Peyer's patch (tissue), 4 donors: Measurements from ENCODE around the gene RAB39B. TPM values are rescaled to one million over a fixed set of nuclear protein-coding genes. Genes with fewer than 3 reads are reported as not detected.

Source experiments
- DNase-seq, 3 donors: peaks; one replicate each; pipeline ENCODE4 v3.0.0-alpha.2; 2017 to 2019
- H3K27ac ChIP-seq, 4 donors: fragments of 200-600 bp; sonication (generic); one replicate each; pipeline ENCODE4 v1.5.1; 2016 to 2019
- H3K27me3 ChIP-seq, 2 donors: fragments of 200-600 bp; sonication (generic); one replicate each; pipeline ENCODE4 v1.5.1; 2019
- H3K36me3 ChIP-seq, 3 donors: fragments of 200-600 bp; sonication (generic); one replicate each; pipeline ENCODE4 v1.5.1; 2016 to 2019
- H3K4me1 ChIP-seq, 4 donors: fragments of 200-600 bp; sonication (generic); one replicate each; pipeline ENCODE4 v1.5.1; 2016 to 2019
- H3K4me3 ChIP-seq, 4 donors: fragments of 200-600 bp; sonication (generic); 1 replicate in 3 of 4; 2 replicates in 1 of 4; pipeline ENCODE4 v1.5.1; 2016 to 2019; ENCODE audit warnings: mild to moderate bottlenecking in 1 of 4
- H3K9me3 ChIP-seq, 4 donors: fragments of 200-600 bp; sonication (generic); one replicate each; pipeline ENCODE4 v1.5.1; 2016 to 2019; ENCODE audit warnings: mild to moderate bottlenecking in 1 of 4
- CTCF ChIP-seq, 6 experiments: fragments of 450-650 bp in 4 of 6; fragments of 200-600 bp in 2 of 6; sonication (generic) in 1 of 6; IDR thresholded peaks; one replicate each; pipeline ENCODE4 v1.5.1; 2017 to 2019; ENCODE audit warnings: antibody characterized with exemption in 6 of 6, mild to moderate bottlenecking in 3 of 6, moderate library complexity in 1 of 6
- POLR2A ChIP-seq, 2 donors: fragments of 450-650 bp; IDR thresholded peaks; one replicate each; pipeline ENCODE4 v1.5.1; 2017; ENCODE audit warnings: antibody characterized with exemption in 2 of 2, mild to moderate bottlenecking in 2 of 2, moderate library complexity in 2 of 2
- small RNA-seq, 2 donors: library from RNA; depleted of rRNA; stranded (forward); fragments of <200 nt; gene quantifications; one replicate each; pipeline ENCODE3, GENCODE V24; 2016
- total RNA-seq, 4 donors: library from RNA; depleted of rRNA; stranded (reverse); fragments of >200 nt; gene quantifications; one replicate each; pipeline ENCODE4 v1.1.0, GENCODE V29; 2016

The RAB39B gene
- total RNA-seq, 4 donors from 2014 or later: 0.35 to 3.3 (median 0.80) TPM; not detected in 1

DNA sequence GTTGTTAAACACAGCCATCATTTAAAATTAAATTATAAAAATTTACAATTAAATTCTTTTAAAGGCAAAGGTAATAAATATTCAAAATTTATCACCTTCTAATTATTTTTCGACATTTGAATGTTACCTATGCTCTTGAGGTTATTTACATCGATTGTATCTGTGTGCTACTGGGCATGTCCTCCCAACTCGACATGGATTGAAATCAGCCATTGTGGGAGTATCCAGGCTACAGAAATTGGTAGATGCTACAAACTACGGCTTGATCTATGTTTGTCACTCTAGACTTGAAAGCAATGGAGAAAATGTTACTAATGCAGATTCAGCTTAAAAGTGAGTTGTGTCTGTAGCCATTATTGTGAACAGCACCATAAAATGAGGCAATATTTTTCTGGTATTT is 50.6 kb downstream of the RAB39B start:
- no peaks in the 10 kb centered on the region for H3K27me3 ChIP-seq
- TF ChIP-seq CTCF (IDR thresholded peaks at IDR 0.05) (no peak), POLR2A (IDR thresholded peaks at IDR 0.05) (no peak)
- no peaks in the 10 kb centered on the region for H3K36me3 ChIP-seq
- H3K4me3 ChIP-seq: no peak overlapping the region
- H3K4me1 ChIP-seq: peaks cover 0 to 15% (median 0%) of the 10 kb centered on the region in 4 donors
- no peak for DNase-seq
- H3K27ac ChIP-seq: no peak overlapping the region
- H3K9me3 ChIP-seq: no peaks in the 10 kb centered on the region

DNA sequence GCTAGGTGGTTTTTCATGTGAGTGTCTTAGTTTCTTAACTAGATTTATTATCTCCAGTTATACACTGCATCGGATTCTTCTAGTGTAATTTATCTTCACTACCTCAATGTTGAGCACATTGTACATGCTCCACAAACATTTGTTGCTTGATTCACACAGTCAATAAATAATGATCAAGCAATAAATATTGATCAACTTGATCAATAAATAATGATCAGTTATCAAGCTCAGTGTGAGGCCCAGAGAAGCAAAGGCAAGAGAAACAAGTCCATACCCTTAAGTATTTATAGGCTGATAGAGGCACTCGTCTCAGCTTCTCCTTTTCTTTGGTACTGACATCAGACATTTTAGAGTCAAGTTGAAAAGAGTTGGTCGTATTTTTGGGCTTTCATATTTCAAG is 53.1 kb downstream of the RAB39B start:
- no peak overlapping the region for H3K27ac ChIP-seq
- no peak for TF ChIP-seq POLR2A (IDR thresholded peaks at IDR 0.05)
- TF ChIP-seq CTCF (IDR thresholded peaks at IDR 0.05): no peak
- no peaks in the 10 kb centered on the region for H3K27me3 ChIP-seq
- H3K9me3 ChIP-seq: no peaks in the 10 kb centered on the region
- no peak for DNase-seq
- no peaks in the 10 kb centered on the region for H3K4me1 ChIP-seq
- H3K4me3 ChIP-seq: no peak overlapping the region
- H3K36me3 ChIP-seq: no peaks in the 10 kb centered on the region

Small RNAs within 50 kb of the gene (small RNA-seq; reads per million reads assigned to genes)
- 0 reads per million in 2 donors for gene AC234781.4

Other genes with a start within 250 kb of the RAB39B start
- gene F8, start 241.8 kb downstream of the RAB39B start, total RNA-seq: 10 to 100 TPM in 1 of 4 donors, 1 to 10 TPM in 3; 1.5 to 19.8 (median 4.6) TPM
- 10 to 100 TPM; 20.7 to 41.7 (median 35.1) TPM for gene FUNDC2, start 237.6 kb downstream of the RAB39B start, total RNA-seq
- 10 to 100 TPM in 2 of 4 donors, 1 to 10 TPM in 2; 3.8 to 20.6 (median 11.8) TPM for gene CMC4, start 193.4 kb downstream of the RAB39B start, total RNA-seq
- gene MTCP1, start 193.4 kb downstream of the RAB39B start, total RNA-seq: 1 to 10 TPM; 1.2 to 8.3 (median 4.2) TPM
- 10 to 100 TPM; 14.7 to 24.8 (median 18.6) TPM for gene BRCC3, start 193.0 kb downstream of the RAB39B start, total RNA-seq
- gene VBP1, start 48.0 kb downstream of the RAB39B start, total RNA-seq: 10 to 100 TPM; 11.7 to 31.9 (median 21.8) TPM
- 10 to 100 TPM in 1 of 4 donors, 1 to 10 TPM in 3; 1.9 to 31.4 (median 4.2) TPM for gene CLIC2, start 70.1 kb upstream of the RAB39B start, total RNA-seq
- 10 to 100 TPM in 2 of 4 donors, 1 to 10 TPM in 1, not detected in 1; 1.2 to 29.8 (median 13.0) TPM for gene F8A2, start 117.6 kb upstream of the RAB39B start, total RNA-seq
- 10 to 100 TPM in 3 of 4 donors, 1 to 10 TPM in 1; 9.9 to 26.5 (median 15.4) TPM for gene F8A3, start 194.1 kb upstream of the RAB39B start, total RNA-seq